SH-SY5Y (cell line): ENCODE measurements around the gene ABRACL.

Experiments
- GATA2 ChIP-seq: IDR thresholded peaks from 2 replicates; pipeline ENCODE4 v1.6.1; 2011; ENCODE audit warnings: mild to moderate bottlenecking, low read depth, low read length
- GATA3 ChIP-seq: IDR thresholded peaks from 2 replicates; pipeline ENCODE4 v1.6.1; 2011; ENCODE audit warnings: low read depth, mild to moderate bottlenecking, low read length, moderate library complexity

DNA sequence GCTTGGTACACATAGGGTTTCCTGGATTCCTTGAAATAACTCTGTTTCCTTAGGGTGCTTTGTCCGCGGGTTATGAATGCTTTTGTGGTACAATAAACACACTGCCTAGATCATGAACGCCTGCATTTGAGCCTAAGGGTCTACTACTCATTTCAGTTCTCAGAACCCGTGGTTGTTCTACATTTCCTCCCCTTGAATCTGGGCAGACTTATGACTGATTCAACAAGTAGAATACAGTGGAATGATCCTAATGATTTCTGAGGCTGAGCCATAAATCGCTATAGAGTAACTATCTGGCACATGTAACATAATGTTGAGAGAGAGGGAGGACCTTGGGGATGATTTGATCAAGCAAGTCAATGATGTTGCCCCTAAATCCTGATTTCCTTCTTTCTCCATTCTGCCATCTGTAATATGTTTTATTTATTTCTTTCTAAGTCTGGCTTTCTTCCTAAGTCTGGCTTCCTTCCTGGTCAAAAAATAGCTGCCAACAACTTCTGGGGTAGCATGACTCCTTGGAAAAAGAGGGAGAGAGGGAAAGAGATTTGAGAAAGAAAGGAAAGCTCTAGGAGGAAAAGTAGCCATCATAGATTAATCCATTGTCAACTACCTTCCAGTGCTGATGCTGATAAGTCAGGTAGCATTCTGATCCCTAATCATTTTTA is 23.0 kb downstream of the ABRACL start:
- no peak for TF ChIP-seq GATA2
- TF ChIP-seq GATA3, result no peak
